Measurements from ENCODE around the gene PTBP1.
A peak's percentile ranks its signal among the peaks of the same experiment; 100 is the strongest.

PTBP1 gene

DNA sequence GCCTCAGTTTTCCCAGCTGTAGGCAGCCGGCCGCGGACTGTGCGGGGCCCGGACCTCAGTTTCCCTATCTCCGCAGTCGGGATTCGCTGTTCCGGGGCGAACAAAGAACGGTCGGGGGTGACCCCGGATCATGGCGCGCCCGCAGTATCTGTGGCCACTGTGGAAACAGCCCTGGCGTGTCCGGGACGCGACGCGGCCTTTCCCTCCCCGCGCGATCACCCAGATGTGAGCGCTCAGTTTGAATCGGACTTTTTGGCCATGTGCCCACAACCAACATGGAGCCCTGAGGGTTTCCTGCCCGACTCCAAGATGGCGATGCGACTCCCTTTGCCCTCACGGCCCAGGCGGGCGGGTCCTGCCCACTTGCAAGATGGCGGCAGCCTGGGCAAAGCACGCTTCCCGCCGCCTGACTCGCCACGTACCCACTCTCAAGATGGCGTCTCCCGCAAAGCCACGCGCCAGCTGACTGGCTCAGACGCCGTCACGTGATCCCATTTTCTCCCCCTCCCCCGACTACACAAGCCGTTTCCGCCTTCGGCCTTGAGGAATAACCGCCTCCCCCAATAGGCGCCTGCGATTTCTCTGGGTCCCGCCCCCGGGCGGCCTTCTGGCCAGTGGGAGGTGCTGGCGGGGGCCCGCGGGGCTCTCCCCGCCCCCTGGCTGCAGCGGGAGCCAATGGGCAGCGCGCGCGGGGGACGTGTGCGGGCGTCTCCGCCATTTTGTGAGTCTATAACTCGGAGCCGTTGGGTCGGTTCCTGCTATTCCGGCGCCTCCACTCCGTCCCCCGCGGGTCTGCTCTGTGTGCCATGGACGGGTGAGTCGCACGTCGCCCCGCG, at the start of gene PTBP1:
TSS of gene PTBP1 (plus strand) at position 761 of the 836 bp plus-strand sequence. CDS start at position 807, 46 bp downstream.
- DNase-seq, result peak; percentile 100

DNA sequence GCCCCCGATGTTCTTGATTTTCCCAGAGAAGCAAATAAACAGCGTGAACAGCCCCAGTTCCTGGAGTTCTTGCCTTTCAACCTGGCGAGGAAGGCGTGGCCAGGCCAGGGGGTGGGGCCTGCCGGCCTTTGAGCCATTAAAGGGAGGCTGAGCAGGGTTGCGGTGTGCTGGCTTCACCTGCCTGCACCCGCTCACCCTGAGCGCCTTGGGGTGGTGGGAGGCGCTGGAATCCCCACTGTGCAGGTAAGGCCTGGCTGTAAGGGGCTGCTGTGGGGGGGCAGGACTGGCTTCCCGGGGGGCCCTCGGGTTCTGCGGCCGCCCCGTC, 49.0 kb upstream of the PTBP1 start:
- DNase-seq, result no peak

DNA sequence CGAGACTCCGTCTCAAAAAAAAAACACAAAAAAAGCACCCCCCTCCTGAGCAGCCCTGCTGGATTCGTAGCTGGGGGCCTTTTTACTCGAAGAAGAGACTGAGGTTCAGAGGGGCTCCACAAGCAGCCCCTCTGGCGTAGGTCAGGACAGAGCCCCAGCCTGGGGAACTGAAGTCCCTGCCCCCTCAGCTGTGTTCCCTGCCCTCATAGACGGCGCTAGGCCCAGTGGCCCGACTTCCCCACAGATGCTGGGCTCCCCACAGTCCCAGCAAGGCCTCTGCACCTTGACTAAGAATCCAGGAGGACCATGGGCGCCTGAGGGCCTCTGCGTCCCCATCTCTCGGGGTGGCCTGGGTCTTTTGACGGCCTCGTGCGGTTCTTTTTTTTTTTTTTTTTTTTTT, 47.4 kb upstream of the PTBP1 start:
- DNase-seq, result no peak

DNA sequence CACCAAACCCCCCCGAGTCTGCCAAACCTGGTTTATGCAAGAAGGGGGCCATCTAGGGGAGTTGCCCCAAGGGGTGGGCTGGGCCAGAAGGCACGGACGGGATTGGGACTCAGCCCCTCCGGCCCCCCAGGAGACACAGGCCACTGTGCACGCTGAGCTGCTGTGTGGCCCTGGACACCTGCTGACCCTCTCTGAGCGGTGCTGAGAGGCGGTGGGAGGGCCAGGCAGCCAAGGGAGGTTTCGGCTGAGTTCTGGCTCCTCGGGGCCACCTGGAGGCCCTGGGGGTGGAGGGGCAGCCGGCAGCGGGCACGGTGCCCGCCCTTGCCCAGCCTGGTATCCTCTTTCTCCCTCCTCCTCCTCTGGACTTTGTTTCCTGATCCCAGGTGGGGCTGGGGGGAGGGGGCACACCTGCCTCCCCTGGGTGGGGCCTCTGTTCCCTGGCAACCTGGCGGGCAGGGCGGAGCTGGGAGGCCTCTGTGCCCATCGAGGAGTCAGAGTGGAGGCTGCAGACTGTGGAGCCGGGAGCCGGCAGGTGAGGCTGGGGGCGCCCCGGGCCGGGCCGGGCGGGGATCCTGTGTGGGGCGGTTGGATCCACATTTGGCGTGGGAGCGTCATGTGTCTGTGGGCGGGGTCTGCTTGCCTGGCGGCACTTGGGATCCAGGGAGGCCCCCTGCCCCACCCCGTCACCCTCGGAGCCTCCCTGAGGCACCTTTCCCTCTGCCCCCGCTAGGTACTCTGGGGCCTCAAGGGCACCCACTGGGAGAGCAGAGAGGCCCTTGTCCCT, 46.4 kb upstream of the PTBP1 start, which contains the start of gene MISP:
TSS of gene MISP (plus strand) at position 473 of the 784 bp plus-strand sequence. CDS start 5,835 bp downstream, outside the sequence.
- peak; percentile 94 for DNase-seq

DNA sequence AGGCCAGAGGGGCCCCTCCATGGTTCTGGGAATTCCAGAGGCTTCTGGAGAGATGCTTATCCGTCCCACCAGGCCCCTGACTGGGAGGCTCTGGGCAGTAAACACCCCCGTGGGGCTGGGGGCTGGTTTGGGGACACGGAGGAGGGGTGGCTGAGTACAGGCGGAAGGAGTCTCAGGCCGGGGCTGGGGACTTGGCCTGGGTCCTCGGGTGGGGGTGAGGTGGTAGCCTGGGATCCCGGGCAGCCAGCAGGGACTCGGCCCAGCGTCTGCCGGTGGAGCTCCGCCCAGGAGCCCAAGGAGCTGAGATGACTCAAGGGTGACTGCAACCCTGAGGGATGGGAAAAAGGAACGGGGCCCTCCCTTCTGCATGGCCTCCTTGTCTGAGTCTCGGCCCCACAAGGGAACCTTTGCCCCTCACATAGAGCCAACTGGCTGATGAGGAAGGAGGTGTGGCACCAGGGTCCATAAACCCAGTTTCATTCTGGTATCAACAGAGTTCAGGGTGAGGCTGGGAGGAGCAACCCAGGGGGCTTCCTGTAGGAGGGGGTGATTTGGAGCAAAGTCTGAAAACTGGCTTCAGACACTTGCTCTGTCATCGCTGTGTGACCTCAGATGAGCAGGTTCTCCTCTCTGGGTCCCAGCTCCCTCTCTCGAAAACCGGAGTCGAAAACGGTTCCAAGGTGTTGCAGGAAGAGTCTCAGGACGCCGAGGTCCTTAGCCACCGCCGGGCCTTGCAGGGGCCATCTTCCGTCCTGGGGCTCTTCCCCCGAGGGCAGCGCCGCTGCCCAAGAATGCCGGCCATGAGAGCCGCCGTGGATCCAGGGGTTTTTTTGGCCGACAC, 45.5 kb upstream of the PTBP1 start:
- DNase-seq, result no peak

DNA sequence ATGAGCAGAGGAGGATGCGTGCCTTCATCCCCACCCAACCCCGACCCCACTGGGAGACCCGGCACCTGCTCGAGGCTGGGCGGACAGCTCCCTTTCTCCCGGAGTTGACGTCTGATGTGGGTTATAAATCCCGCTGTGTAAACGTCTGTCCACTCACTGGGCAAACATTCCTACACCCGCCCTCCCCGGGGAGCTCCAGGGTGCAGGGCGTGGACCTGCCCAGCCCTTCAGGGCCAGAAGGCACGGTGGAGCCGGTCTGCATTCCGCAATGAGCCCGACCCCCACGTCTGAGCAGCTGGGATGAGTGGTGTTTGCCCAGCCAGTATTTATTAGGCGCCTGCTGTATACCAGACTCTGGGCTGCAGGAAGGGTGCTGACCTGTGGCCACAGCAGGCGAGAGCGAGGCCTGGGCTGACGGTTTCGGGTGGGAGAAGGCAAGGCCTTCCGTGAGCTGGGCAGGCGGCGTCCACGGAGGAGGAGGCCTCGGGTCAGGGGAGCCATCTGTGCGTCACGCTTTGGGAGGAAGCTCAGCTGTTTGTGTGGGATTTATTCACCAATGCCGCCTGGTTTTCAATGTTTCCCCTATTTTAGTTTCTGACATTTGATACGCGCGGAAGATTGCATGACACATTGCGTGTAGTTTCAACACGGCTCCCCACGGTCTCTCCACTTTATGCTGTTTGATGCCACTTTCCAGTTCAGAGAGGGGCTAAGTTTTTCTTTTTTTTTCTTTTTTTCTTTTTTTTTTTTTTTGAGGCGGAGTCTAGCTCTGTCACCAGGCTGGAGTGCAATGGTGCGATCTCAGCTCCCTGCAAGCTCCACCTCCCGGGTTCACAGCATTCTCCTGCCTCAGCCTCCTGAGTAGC, 44.4 kb upstream of the PTBP1 start:
- DNase-seq, result peak; percentile 16

DNA sequence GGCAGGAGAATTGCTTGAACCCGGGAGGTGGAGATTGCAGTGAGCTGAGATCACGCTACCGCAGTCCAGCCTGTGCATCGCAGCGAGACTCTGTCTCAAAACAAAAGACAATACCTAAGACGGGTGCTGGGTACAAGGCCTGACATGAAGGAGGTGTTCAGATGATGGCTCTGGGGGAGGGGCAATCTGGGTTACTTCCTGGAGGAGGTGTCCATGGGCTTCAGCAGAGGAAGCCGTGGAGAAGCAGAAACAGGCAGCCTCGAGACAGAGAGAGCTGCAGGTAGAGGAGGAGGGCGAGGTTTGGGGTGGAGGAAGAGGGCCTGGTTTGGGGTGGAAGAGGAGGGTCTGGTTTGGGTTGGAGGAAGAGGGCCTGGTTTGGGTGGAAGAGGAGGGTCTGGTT, 42.7 kb upstream of the PTBP1 start:
- DNase-seq, result no peak

DNA sequence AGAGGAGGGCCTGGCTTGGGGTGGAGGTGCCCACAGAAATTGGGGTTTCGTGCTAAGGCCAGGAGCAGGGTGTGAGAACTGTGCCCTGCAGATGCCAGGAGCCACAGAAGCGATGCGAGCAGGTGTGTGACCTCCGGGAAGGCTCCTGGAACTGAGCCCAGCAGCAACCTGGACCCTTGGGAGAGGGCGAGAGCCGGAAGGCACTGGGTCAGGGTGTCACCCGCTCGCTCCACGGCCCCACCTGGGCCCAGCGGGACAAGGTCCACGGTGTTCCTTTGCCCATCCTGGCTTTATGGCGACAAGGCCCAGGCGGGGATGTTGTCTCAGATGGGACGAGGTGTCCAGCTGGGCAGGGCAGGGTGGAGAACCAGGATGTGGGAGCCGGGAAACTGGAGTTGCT, 42.2 kb upstream of the PTBP1 start:
- DNase-seq, result no peak

DNA sequence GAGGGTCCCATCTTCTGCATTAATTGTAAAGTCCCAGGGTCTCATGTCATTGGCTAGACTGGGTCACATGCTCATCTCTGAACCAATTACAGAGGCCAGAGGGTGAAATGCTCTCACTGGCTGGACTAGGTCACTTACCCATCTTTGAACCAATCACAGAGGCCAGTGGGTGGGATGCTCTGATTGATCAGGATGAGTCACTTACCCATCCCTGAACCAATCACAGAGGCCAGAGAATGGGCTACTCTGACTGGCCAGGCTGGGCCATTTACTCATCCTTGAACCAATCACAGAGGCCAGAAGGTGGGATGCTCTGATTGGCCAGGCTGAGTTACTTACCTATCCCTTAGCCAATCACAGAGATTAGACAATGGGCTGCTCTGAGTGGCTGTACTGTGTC, 41.0 kb upstream of the PTBP1 start:
- DNase-seq, result no peak

DNA sequence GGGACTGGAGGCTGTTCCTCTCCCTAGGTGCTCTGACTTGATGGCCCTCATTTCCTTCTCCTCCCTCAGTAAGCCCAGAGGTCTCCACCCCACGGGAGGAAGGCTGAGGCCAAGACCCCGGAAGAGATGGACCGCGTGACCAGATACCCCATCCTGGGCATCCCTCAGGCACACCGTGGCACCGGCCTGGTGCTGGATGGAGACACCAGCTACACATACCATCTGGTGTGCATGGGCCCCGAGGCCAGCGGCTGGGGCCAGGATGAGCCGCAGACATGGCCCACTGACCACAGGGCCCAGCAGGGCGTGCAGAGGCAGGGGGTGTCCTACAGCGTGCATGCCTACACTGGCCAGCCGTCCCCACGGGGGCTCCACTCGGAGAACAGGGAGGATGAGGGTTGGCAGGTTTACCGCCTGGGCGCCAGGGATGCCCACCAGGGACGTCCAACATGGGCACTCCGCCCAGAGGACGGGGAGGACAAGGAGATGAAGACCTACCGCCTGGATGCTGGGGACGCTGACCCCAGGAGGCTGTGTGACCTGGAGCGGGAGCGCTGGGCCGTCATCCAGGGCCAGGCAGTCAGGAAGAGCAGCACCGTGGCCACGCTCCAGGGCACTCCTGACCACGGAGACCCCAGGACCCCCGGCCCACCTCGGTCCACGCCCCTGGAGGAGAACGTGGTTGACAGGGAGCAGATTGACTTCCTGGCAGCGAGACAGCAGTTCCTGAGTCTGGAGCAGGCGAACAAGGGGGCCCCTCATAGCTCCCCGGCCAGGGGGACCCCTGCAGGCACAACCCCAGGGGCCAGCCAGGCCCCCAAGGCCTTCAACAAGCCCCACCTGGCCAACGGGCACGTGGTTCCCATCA, 40.2 kb upstream of the PTBP1 start:
- no peak for DNase-seq

DNA sequence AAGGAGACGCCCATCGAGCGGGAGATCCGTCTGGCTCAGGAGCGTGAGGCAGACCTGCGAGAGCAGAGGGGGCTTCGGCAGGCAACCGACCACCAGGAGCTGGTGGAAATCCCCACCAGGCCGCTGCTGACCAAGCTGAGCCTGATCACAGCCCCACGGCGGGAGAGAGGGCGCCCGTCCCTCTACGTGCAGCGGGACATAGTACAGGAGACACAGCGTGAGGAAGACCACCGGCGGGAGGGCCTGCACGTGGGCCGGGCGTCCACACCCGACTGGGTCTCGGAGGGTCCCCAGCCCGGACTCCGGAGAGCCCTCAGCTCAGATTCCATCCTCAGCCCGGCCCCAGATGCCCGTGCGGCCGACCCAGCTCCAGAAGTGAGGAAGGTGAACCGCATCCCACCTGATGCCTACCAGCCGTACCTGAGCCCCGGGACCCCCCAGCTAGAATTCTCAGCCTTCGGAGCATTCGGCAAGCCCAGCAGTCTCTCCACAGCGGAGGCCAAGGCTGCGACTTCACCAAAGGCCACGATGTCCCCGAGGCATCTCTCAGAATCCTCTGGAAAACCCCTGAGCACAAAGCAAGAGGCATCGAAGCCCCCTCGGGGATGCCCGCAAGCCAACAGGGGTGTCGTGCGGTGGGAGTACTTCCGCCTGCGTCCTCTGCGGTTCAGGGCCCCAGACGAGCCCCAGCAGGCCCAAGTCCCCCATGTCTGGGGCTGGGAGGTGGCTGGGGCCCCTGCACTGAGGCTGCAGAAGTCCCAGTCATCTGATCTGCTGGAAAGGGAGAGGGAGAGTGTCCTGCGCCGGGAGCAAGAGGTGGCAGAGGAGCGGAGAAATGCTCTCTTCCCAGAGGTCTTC, 39.2 kb upstream of the PTBP1 start:
- no peak for DNase-seq

DNA sequence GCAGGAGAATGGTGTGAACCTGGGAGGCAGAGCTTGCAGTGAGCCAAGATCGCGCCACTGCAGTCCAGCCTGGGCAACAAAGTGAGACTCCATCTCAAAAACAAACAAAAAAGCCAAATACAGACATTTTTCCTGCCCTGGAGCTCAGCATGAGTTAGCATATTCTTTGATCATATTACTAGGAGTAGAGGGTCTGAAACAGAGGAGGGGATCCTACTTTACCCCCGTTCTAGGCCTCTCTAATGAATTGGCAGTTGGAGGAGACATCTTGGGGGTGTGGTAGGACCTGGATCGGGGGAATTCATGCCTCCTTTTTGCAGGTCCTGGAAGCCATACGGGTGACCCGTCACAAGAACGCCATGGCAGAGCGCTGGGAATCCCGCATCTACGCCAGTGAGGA, 34.1 kb upstream of the PTBP1 start:
- DNase-seq, result no peak

DNA sequence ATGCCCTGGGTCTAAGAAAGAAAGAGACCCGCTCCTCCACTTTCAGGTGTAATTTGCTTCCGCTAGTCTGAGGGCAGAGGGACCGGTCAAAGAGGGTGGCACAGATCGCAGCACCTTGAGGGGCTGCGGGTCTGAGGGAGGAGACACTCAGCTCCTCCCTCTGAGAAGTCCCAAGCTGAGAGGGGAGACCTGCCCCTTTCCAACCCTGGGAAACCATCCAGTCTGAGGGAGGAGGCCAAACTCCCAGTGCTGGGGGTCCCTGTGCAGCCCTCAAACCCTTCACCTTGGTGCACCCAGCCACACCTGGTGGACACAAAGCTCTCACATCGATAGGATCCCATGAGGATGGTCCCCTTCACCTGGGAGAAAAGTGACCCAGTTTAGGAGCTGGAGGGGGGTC, 33.4 kb upstream of the PTBP1 start:
- DNase-seq, result no peak

DNA sequence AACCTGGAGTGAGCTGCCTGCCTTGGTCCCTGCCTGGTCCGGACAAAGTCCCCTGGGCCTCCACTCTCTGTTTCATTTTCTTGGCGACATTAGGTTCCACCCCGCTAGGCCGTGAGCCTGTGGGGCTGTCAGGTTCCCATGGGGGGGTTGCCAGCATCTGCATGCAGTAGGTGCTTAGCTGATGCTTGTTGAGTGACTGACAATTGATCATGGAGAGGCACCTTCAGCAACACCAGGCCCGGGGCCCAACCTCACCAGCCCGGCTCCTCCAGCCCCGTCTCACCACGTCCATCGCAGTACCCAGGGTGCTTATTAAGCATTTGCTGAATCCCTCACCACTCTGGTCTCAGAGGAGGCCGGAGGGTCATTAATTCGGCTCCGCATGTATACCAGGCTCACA, 33.0 kb upstream of the PTBP1 start:
- no peak for DNase-seq

DNA sequence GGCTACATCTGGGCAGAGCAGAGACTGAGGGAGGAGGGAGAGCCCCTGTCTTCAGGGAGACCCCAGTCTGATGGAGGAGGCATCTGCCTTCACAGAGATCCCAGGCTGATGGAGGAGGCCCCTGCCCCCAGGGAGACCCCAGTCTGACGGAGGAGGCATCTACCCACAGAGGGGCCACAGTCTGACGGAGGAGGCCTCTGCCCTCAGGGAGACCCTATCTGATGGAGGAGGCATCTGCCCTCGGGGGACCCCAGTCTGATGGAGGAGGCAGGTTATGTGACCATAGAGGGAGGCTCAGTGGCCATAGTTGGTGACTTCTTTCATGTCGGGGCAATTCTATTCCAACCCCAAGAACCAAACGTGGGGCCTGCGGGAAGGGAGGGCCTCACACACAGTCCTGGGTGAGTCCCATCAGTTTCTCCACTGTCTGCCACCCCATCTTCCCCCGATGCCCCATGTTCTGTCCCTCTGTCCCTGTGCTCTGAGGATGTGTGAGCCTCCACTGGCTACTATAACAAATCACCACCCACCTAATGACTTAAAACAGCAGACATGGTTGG, 32.0 kb upstream of the PTBP1 start:
- no peak for DNase-seq

DNA sequence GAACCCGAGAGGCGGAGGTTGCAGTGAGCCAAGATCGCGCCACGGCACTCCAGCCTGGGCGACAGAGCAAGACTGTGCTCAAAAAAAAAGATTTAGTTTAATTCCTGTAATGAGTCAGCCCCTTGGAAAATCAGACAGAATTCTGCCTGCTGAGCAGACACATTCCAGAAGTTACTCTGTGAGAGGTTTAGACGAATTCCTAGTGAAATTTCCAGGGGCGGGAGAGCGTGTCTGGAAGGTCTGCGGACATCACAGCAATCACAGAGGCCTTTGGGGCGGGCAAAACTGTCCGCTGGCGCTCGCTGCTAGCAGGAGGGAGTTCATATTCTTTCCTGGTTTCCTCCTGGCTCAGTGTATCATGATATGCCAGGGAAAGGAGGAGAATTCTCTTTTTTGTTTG, 28.8 kb upstream of the PTBP1 start:
- DNase-seq, result no peak

DNA sequence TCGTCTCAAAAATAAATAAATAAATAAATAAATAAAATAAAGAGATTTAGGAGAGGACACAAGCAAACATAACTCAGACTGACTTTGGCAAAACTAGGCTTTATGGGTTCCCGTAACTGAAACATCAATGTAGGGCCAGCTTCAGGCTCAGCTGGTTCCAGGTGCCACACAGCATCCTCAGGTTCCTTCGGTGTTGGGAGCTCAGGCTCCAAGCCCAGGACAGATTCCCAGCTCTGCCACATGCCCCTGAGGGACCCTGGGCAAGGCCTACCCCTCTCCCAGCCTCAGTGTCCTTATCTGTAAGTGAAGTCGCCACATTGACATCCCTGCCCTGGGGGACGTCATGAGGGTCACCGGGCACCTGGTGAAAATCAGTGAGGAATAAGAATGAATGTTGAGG, 27.6 kb upstream of the PTBP1 start:
- DNase-seq, result no peak

DNA sequence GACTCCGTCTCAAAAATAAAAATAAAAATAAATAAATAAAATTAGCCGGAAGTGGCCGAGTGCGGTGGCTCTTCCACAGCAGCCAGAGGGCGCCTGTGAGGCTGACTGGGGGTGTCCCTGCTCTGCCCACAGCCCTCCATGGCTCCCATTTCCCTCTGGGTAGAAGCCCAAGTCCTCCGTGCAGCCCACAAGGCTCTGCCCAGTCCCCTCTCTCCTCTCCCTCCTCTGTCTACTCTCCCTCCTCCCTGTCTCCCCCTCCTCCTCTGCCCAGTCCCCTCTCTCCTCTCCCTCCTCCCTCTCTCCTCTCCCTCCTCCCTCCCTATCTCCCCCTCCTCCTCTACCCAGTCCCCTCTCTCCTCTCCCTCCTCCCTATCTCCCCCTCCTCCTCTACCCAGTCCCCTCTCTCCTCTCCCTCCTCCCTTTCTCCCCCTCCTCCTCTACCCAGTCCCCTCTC, 25.9 kb upstream of the PTBP1 start:
- peak; percentile 16 for DNase-seq

DNA sequence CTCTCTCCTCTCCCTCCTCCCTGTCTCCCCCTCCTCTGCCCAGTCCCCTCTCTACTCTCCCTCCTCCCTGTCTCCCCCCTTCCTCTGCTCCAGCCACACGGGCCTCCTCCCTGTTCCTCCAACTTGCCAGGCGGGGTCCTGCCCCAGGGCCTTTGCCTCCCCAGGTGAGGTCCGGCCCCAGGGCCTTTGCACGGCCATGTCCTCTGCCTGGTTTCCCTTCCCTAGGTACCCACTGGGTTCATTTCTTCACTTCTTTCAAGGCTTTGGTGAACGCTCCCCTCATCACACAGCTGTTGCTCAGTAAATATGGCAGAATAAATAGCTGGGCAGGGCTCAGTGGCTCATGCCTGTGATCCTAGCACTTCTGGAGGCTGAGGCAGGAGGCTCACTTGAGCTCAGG, 25.2 kb upstream of the PTBP1 start:
- no peak for DNase-seq
